ENCODE measurements around the gene SPATA12. TPM values are rescaled to one million over a fixed set of nuclear protein-coding genes. Genes with fewer than 3 reads are reported as not detected.
A peak's percentile ranks its signal among the peaks of the same experiment; 100 is the strongest.

Gene SPATA12
- 0.11 and 0.22 TPM in 2 replicates for total RNA-seq (2021)
- long read RNA-seq, partial matches to known transcripts = 0 of 2 reads
- long read RNA-seq, other reads (novel, unspliced or antisense) = 1 of 2 reads

GRCh38 chr3:57060089-57060821 lies at the start of gene SPATA12:
TSS of gene SPATA12 (plus strand) at chr3:57060664. CDS start at chr3:57073695, 13,031 bp downstream.
- DNase-seq = peak; percentile 97
- no peak within 1 kb of the TSS for H2AK5ac ChIP-seq (ENCODE audit: insufficient read length, low read length)
- H4K5ac ChIP-seq (ENCODE audit: insufficient read length, low read depth, low read length) = no peak within 1 kb of the TSS
- H3K23me2 ChIP-seq (ENCODE audit: insufficient read length, low read depth, low read length, poor library complexity, severe bottlenecking) = no peaks in the 10 kb centered on the region
- no peaks in the 10 kb centered on the region for H3K79me1 ChIP-seq (ENCODE audit: insufficient read depth, low read depth, low read length, poor library complexity, severe bottlenecking)
- no peak within 1 kb of the TSS for H3K23ac ChIP-seq (ENCODE audit: insufficient read length, low read depth, low read length)
- no peak within 1 kb of the TSS for H3K56ac ChIP-seq (ENCODE audit: insufficient read length, low read depth, low read length)
- no peak within 1 kb of the TSS for H2BK5ac ChIP-seq (ENCODE audit: insufficient read length, low read length)
- H3K4me3 Mint-ChIP-seq = peak within 1 kb of the TSS; percentile 32 to 65; a peak in 4 of 5 replicates
- no peaks in the 10 kb centered on the region for H3K9me3 ChIP-seq (ENCODE audit: control insufficient read depth, low read depth, low read length)
- H3K14ac ChIP-seq (ENCODE audit: insufficient read depth, low read length) = peak within 1 kb of the TSS; percentile 54; the same call in 1 of the 2 replicates
- H2AFZ ChIP-seq (ENCODE audit: low read length) = no peak within 1 kb of the TSS
- no peak within 1 kb of the TSS for H3T11ph ChIP-seq (ENCODE audit: low read length)
- H4K8ac ChIP-seq (replicated peaks; ENCODE audit: insufficient read length, low read depth, low read length) = no peak within 1 kb of the TSS
- H2BK120ac ChIP-seq (ENCODE audit: low read depth, low read length, poor library complexity, severe bottlenecking) = no peak within 1 kb of the TSS
- peaks cover 31 to 33% of the 10 kb centered on the region in 2 experiments for H3K4me1 Mint-ChIP-seq
- H3K36me3 Mint-ChIP-seq (ENCODE audit: insufficient read depth in 1 of 3, low read depth in 3 of 3) = no peaks in the 10 kb centered on the region; a peak in 1 of 7 replicates
- no CpG with 5 or more reads among the region's 11 CpGs for WGBS (ENCODE audit: extremely low coverage, insufficient read length, low lambda C conversion rate)
- H3K9ac ChIP-seq (ENCODE audit: extremely low read depth, insufficient read length, low read length) = no peak within 1 kb of the TSS
- no peaks in the 10 kb centered on the region for H3K79me2 ChIP-seq (ENCODE audit: insufficient read depth, low read length)
- H3K27me3 ChIP-seq (ENCODE audit: insufficient read depth, low read length) = no peaks in the 10 kb centered on the region
- H3K4ac ChIP-seq (ENCODE audit: low read depth, low read length) = no peak within 1 kb of the TSS
- no peaks in the 10 kb centered on the region for H3K9me3 Mint-ChIP-seq
- no peak for TF ChIP-seq CTCF (conservative IDR thresholded peaks at IDR 0.05)
- H3K27me3 Mint-ChIP-seq (ENCODE audit: low read depth) = no peaks in the 10 kb centered on the region
- peak within 1 kb of the TSS; percentile 21 for H3K27ac ChIP-seq (ENCODE audit: insufficient read length, low read depth, low read length)
- H3K4me2 ChIP-seq (ENCODE audit: insufficient read depth, insufficient read length, low read length) = peak within 1 kb of the TSS; percentile 5
- no peaks in the 10 kb centered on the region; the same call in 1 of the 2 replicates for H3K4me1 ChIP-seq (ENCODE audit: insufficient read depth, low read length)
- H4K91ac ChIP-seq (ENCODE audit: insufficient read length, low read depth, low read length) = no peak within 1 kb of the TSS
- H2BK20ac ChIP-seq (ENCODE audit: low read depth, low read length, poor library complexity, severe bottlenecking) = no peak within 1 kb of the TSS
- H4K20me1 ChIP-seq (ENCODE audit: control insufficient read depth, insufficient read depth, insufficient read length) = no peaks in the 10 kb centered on the region
- H2BK15ac ChIP-seq (ENCODE audit: low read depth, low read length) = no peak within 1 kb of the TSS
- peak within 1 kb of the TSS; percentile 40 for H2BK12ac ChIP-seq (ENCODE audit: insufficient read length, low read depth, low read length)
- H3K18ac ChIP-seq (ENCODE audit: insufficient read length, low read depth, low read length) = peak within 1 kb of the TSS; percentile 84
- H3K27ac Mint-ChIP-seq = peak within 1 kb of the TSS; percentile 96 to 98 (median 98)
